GM23248 (cell line): ENCODE data around the gene SFT2D3. TPM values are rescaled to one million over a fixed set of nuclear protein-coding genes. Genes with fewer than 3 reads are reported as not detected.

Experiments
- DNase-seq: peaks from one replicate; pipeline ENCODE4 v3.0.0-alpha.2; 2015
- H2AFZ ChIP-seq: fragments of 200-600 bp; sonication (generic); 2 replicates; pipeline ENCODE4 v1.6.1; 2016; ENCODE audit warnings: antibody characterized with exemption
- H3F3A ChIP-seq: fragments of 200-600 bp; sonication (generic); 2 replicates; pipeline ENCODE4 v1.6.1; 2016; ENCODE audit warnings: mild to moderate bottlenecking, antibody characterized with exemption, mixed run types; ENCODE audit not compliant: insufficient read depth
- H3K27ac ChIP-seq: fragments of 200-600 bp; sonication (generic); 2 replicates; pipeline ENCODE4 v1.5.1; 2016; ENCODE audit warnings: mild to moderate bottlenecking
- H3K27me3 ChIP-seq: fragments of 200-600 bp; sonication (generic); replicated peaks from 2 replicates; pipeline ENCODE4 v1.6.1; 2016; ENCODE audit warnings: mild to moderate bottlenecking; ENCODE audit not compliant: insufficient read depth
- H3K36me3 ChIP-seq: fragments of 200-600 bp; sonication (generic); 2 replicates; pipeline ENCODE4 v1.6.1; 2016; ENCODE audit warnings: low read depth, mild to moderate bottlenecking
- H3K4me1 ChIP-seq: fragments of 200-600 bp; sonication (generic); 2 replicates; pipeline ENCODE4 v1.6.1; 2016; ENCODE audit warnings: mild to moderate bottlenecking; ENCODE audit not compliant: insufficient read depth
- H3K4me2 ChIP-seq: fragments of 200-600 bp; sonication (generic); one replicate; pipeline ENCODE4 v1.6.1; 2016; ENCODE audit warnings: mild to moderate bottlenecking; ENCODE audit not compliant: unreplicated experiment
- H3K4me3 ChIP-seq: fragments of 200-600 bp; sonication (generic); 2 replicates; pipeline ENCODE4 v1.5.1; 2016; ENCODE audit warnings: mild to moderate bottlenecking
- H3K79me2 ChIP-seq: fragments of 200-600 bp; sonication (generic); 2 replicates; pipeline ENCODE4 v1.6.1; 2016; ENCODE audit warnings: mild to moderate bottlenecking; ENCODE audit not compliant: insufficient read depth
- H3K9ac ChIP-seq: fragments of 200-600 bp; sonication (generic); 2 replicates; pipeline ENCODE4 v1.6.1; 2016; ENCODE audit warnings: mild to moderate bottlenecking
- H3K9me2 ChIP-seq: fragments of 200-600 bp; sonication (generic); 2 replicates; pipeline ENCODE4 v1.6.1; 2016; ENCODE audit warnings: mixed run types, mild to moderate bottlenecking, moderate library complexity; ENCODE audit not compliant: insufficient read depth
- H3K9me3 ChIP-seq: fragments of 200-600 bp; sonication (generic); one replicate; pipeline ENCODE4 v1.6.1; 2017; ENCODE audit warnings: low read depth
- H4K20me1 ChIP-seq: fragments of 200-600 bp; sonication (generic); 2 replicates; pipeline ENCODE4 v1.6.0; 2016; ENCODE audit not compliant: insufficient read depth
- EZH2 ChIP-seq: fragments of 200-600 bp; sonication (generic); IDR thresholded peaks from 2 replicates; pipeline ENCODE4 v1.6.1; 2018; ENCODE audit warnings: antibody characterized with exemption, mild to moderate bottlenecking; ENCODE audit not compliant: insufficient read depth, poor library complexity, severe bottlenecking
- EZH2phosphoT487 ChIP-seq: fragments of 200-600 bp; sonication (generic); IDR thresholded peaks from 2 replicates; pipeline ENCODE4 v1.6.1; 2018; ENCODE audit warnings: antibody characterized with exemption, moderate library complexity, mild to moderate bottlenecking, low read depth; ENCODE audit not compliant: insufficient read depth
- WGBS, 2 experiments: methylation state at CpG; one replicate each; pipeline ENCODE4 v1.1.6; 2015 to 2017; ENCODE audit warnings: low lambda C conversion rate in 2 of 2, low coverage in 1 of 2; ENCODE audit errors: missing lambda C conversion rate in 2 of 2; 5-methylcytosine and 5-hydroxymethylcytosine counted together
- in situ Hi-C: fragments of 300-500 bp; cut with MboI; formaldehyde crosslinking; loops from 2 replicates; pipeline ENCODE4 v1.15.0; 2020
- polyA plus RNA-seq: library from polyadenylated mRNA; unstranded; fragments of >200 nt; fragmentation: Nextera tagmentation; extraction: Ambion mirVana; gene quantifications from 2 replicates; pipeline ENCODE4 v1.2.1, GENCODE V29; 2016
- total RNA-seq: library from RNA; depleted of rRNA; stranded (reverse); fragments of >200 nt; shearing (Covaris generic); gene quantifications from 2 replicates; pipeline ENCODE4 v1.2.3, GENCODE V29; 2014

SFT2D3 gene
- total and polyA plus RNA-seq, 2 experiments from 2014 or later, result 9.4 TPM; not detected in 1

DNA sequence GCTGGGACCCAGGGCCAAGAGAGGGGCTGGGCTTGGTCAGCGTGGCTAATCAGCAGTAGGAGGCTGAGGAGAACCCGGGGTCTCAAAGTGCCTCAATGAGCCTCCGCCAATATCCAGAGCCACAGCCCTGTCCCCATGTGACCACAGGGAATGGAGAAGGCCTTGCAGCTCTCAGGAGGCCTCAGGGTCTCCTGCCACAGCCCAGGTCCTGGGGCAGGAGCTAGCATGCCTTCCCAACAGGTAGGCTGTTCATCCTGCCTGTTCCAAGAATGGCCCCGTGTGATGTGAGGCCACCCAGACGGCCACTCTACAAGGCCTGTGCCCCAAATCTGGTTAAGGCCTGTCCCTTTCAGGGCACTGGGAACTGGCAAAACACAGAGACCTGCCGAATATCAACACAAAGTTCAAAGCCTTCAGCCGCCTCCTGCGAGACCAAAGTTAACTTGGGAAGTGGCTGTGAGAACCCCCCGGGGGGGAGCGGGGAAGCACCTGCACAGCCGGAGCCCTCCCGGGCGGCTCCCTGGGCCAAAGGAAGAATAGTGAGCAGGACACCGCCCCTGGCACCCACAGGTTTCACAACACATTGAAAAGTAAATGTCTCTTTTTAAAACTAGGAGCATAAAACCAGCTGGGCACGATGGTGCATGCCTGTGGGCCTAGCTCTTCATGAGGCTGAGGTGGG, 21.5 kb upstream of the SFT2D3 start:
- Histone ChIP-seq H3K9me2 (no peaks in the 10 kb centered on the region), H4K20me1 (no peaks in the 10 kb centered on the region), H3K27me3 (peaks cover 14% of the 10 kb centered on the region; the same call in 1 of the 2 replicates), H2AFZ (no peak overlapping the region), H3K4me1 (0 out of 2 replicates have a peak, but pooled peaks cover 7% of the 10 kb centered on the region), H3K27ac (no peak overlapping the region), H3F3A (peaks cover 7% of the 10 kb centered on the region; the same call in 1 of the 2 replicates), H3K9me3 (no peaks in the 10 kb centered on the region), H3K4me3 (no peak overlapping the region), H3K4me2 (no peak overlapping the region), H3K36me3 (no peaks in the 10 kb centered on the region), H3K9ac (no peak overlapping the region), H3K79me2 (no peaks in the 10 kb centered on the region)
- TF ChIP-seq EZH2 (no peak), EZH2phosphoT487 (no peak)
- in situ Hi-C loops, result no loop called here
- WGBS, 2 experiments, result 86 to 88% methylated on average over 15 of the region's 15 CpGs
- no peak for DNase-seq

DNA sequence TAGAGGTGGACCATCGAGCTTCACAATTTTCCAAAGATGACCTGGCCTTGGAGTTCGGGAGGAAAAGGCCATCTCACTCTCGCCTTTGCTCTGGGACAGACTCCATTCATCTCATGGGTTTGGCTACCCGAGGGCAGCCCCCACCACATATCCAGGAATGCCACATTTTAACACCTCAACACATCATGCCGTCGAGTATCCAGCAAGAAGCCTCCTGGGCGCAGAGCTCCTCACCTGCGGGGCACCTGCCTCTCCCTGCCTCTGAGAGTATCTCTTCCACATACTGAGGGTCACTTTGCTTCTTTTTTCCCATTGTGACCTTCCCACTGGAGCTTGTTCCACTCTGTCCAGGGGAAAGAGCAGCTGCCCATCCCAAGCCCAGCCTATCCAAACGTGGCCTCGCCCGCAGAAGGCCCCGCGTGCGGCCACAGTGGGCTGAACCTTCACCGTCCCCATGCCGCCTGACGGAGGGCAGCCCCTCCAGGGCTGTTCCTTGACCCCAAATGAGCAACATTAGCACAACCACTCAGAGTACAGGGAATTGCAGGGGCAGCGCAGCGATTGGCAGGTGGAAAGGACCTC, 20.5 kb upstream of the SFT2D3 start:
- Histone ChIP-seq H3K27ac (no peak overlapping the region), H3K9me2 (no peaks in the 10 kb centered on the region), H3F3A (peaks cover 7% of the 10 kb centered on the region; the same call in 1 of the 2 replicates), H3K36me3 (no peaks in the 10 kb centered on the region), H3K9me3 (no peaks in the 10 kb centered on the region), H3K4me3 (no peak overlapping the region), H4K20me1 (no peaks in the 10 kb centered on the region), H3K4me2 (no peak overlapping the region), H3K79me2 (no peaks in the 10 kb centered on the region), H2AFZ (no peak overlapping the region), H3K9ac (no peak overlapping the region), H3K4me1 (0 out of 2 replicates have a peak, but pooled peaks cover 6% of the 10 kb centered on the region), H3K27me3 (peaks cover 14% of the 10 kb centered on the region; the same call in 1 of the 2 replicates)
- no peak for DNase-seq
- 80 to 84% methylated on average over 18 to 19 of the region's 19 CpGs for WGBS, 2 experiments
- in situ Hi-C loops, result no loop called here
- TF ChIP-seq EZH2phosphoT487 (no peak), EZH2 (no peak)

- H2AFZ ChIP-seq, result peak overlapping the region; percentile 46
- 45 to 52% methylated on average over 25 of the region's 25 CpGs for WGBS, 2 experiments
- no peak overlapping the region for H3K4me3 ChIP-seq
- no peaks in the 10 kb centered on the region for H3K9me2 ChIP-seq
- peaks cover 14% of the 10 kb centered on the region; the same call in 1 of the 2 replicates for H3K27me3 ChIP-seq
- no peak overlapping the region for H3K9ac ChIP-seq
- no peaks in the 10 kb centered on the region for H4K20me1 ChIP-seq
- peaks cover 4% of the 10 kb centered on the region; the same call in 1 of the 2 replicates for H3F3A ChIP-seq
- H3K9me3 ChIP-seq, result no peaks in the 10 kb centered on the region
- H3K27ac ChIP-seq, result no peak overlapping the region
- H3K36me3 ChIP-seq, result no peaks in the 10 kb centered on the region
- DNase-seq, result peak; percentile 30
- H3K4me2 ChIP-seq, result no peak overlapping the region
- 0 out of 2 replicates have a peak, but pooled peaks cover under 1% of the 10 kb centered on the region for H3K4me1 ChIP-seq
- in situ Hi-C loops, result no loop called here
- H3K79me2 ChIP-seq, result no peaks in the 10 kb centered on the region
- TF ChIP-seq EZH2phosphoT487 (no peak), EZH2 (no peak)
These were observed 20.0 kb upstream of the SFT2D3 start for GRCh38 chr2:127681288-127681804.

GRCh38 chr2:127681976-127682857, 19.1 kb upstream of the SFT2D3 start:
- TF ChIP-seq EZH2 (no peak), EZH2phosphoT487 (no peak)
- in situ Hi-C loops, result no loop called here

More at GRCh38 chr2:127681976-127682857, 19.1 kb upstream of the SFT2D3 start:
- H3K4me1 ChIP-seq, result no peaks in the 10 kb centered on the region
- H3K4me2 ChIP-seq, result no peak overlapping the region
- H3K27ac ChIP-seq, result no peak overlapping the region
- no peaks in the 10 kb centered on the region for H3K79me2 ChIP-seq
- 85 to 98% methylated on average over 6 of the region's 6 CpGs for WGBS, 2 experiments
- H3K9me3 ChIP-seq, result no peaks in the 10 kb centered on the region
- peaks cover 7% of the 10 kb centered on the region; the same call in 1 of the 2 replicates for H3K27me3 ChIP-seq
- H3K4me3 ChIP-seq, result no peak overlapping the region
- no peaks in the 10 kb centered on the region for H4K20me1 ChIP-seq
- H3K9me2 ChIP-seq, result no peaks in the 10 kb centered on the region
- no peak for DNase-seq
- H3K9ac ChIP-seq, result no peak overlapping the region
- no peak overlapping the region for H2AFZ ChIP-seq
- H3K36me3 ChIP-seq, result no peaks in the 10 kb centered on the region
- no peaks in the 10 kb centered on the region for H3F3A ChIP-seq
